SK-N-SH (cell line): ENCODE data around the gene SLN. TPM values are rescaled to one million over a fixed set of nuclear protein-coding genes. Genes with fewer than 3 reads are reported as not detected.

Experiments
- CTCF ChIA-PET: fragments of 300-600, 350-600 bp; formaldehyde crosslinking; extraction: SDS; loops from one replicate; lab custom pipeline; 2021; lab: Yijun Ruan, JAX
- POLR2A ChIA-PET: fragments of 350-600 bp; sonication (Branson Sonifier 250); formaldehyde crosslinking; extraction: SDS; loops from one replicate; lab custom pipeline; 2020; ENCODE audit warnings: antibody characterized with exemption, inconsistent platforms; lab: Yijun Ruan, JAX
- DNase-seq: peaks from one replicate; pipeline ENCODE4 v3.0.0; 2012
- H2AFZ ChIP-seq: fragments of 200-600 bp; sonication (generic); 2 replicates; pipeline ENCODE4 v1.8.1; 2016; ENCODE audit warnings: antibody characterized with exemption, mild to moderate bottlenecking, low read depth
- H3F3A ChIP-seq: fragments of 200-600 bp; sonication (generic); replicated peaks from 2 replicates; pipeline ENCODE3; 2016; ENCODE audit warnings: antibody characterized with exemption, mild to moderate bottlenecking; ENCODE audit not compliant: insufficient read depth
- H3K27ac ChIP-seq, 2 experiments: fragments of 200-500 bp in 1 of 2; fragments of 200-600 bp in 1 of 2; sonication (Bioruptor generic) in 1 of 2; sonication (generic), shearing (Covaris generic) in 1 of 2; 2 replicates each; pipeline versions ENCODE4 v1.5.1 to v1.6.1; 2014 to 2016; ENCODE audit warnings: low read depth in 2 of 2, inconsistent platforms in 1 of 2, low read length in 1 of 2, mild to moderate bottlenecking in 1 of 2, mixed read lengths in 1 of 2
- H3K27me3 ChIP-seq: fragments of 200-600 bp; sonication (generic), shearing (Covaris generic); 2 replicates; pipeline ENCODE4 v1.6.1; 2016; ENCODE audit warnings: mixed run types; ENCODE audit not compliant: insufficient read depth
- H3K36me3 ChIP-seq, 2 experiments: fragments of 200-500 bp in 1 of 2; fragments of 200-600 bp in 1 of 2; sonication (Bioruptor generic) in 1 of 2; sonication (generic) in 1 of 2; replicated peaks in 1 of 2; 2 replicates each; pipeline versions ENCODE3 to v1.5.1; 2014 to 2016; ENCODE audit warnings: low read length in 1 of 2, mild to moderate bottlenecking in 1 of 2; ENCODE audit not compliant: insufficient read depth in 2 of 2, control insufficient read depth in 1 of 2
- H3K4me1 ChIP-seq, 2 experiments: fragments of 200-500 bp in 1 of 2; fragments of 200-600 bp in 1 of 2; sonication (Bioruptor generic) in 1 of 2; sonication (generic), shearing (Covaris generic) in 1 of 2; 2 replicates each; pipeline versions ENCODE4 v1.5.1 to v1.6.1; 2014 to 2016; ENCODE audit warnings: low read depth in 1 of 2, low read length in 1 of 2, mixed run types in 1 of 2; ENCODE audit not compliant: insufficient read depth in 2 of 2, control insufficient read depth in 1 of 2
- H3K4me2 ChIP-seq: fragments of 200-600 bp; sonication (generic), shearing (Covaris generic); 2 replicates; pipeline ENCODE4 v1.6.1; 2017; ENCODE audit warnings: mixed run types
- H3K4me3 ChIP-seq, 2 experiments: fragments of 200-500 bp in 1 of 2; fragments of 200-600 bp in 1 of 2; sonication (Bioruptor generic) in 1 of 2; sonication (generic), shearing (Covaris generic) in 1 of 2; 2 replicates each; pipeline versions ENCODE4 v1.5.1 to v1.8.1; 2014 to 2016; ENCODE audit warnings: low read depth in 2 of 2, inconsistent platforms in 1 of 2, low read length in 1 of 2, mild to moderate bottlenecking in 1 of 2, mixed read lengths in 1 of 2, moderate library complexity in 1 of 2
- H3K79me2 ChIP-seq: fragments of 200-600 bp; sonication (generic); 2 replicates; pipeline ENCODE4 v1.8.1; 2017; ENCODE audit warnings: mild to moderate bottlenecking; ENCODE audit not compliant: insufficient read depth
- H3K9ac ChIP-seq: fragments of 200-600 bp; sonication (generic); 2 replicates; pipeline ENCODE4 v1.6.1; 2017; ENCODE audit warnings: mixed run types
- H3K9me2 ChIP-seq: fragments of 200-600 bp; sonication (generic); 2 replicates; pipeline ENCODE4 v1.6.1; 2017; ENCODE audit warnings: mixed run types
- H3K9me3 ChIP-seq: fragments of 200-600 bp; sonication (generic); 2 replicates; pipeline ENCODE4 v1.6.1; 2017; ENCODE audit warnings: mixed run types, mild to moderate bottlenecking, moderate library complexity
- H4K20me1 ChIP-seq: fragments of 200-600 bp; sonication (generic); 2 replicates; pipeline ENCODE4 v1.6.1; 2017; ENCODE audit warnings: mild to moderate bottlenecking, mixed run types; ENCODE audit not compliant: insufficient read depth
- TCF12 ChIP-seq: IDR thresholded peaks from 2 replicates; pipeline ENCODE4 v1.4.0; 2012
- polyA plus RNA-seq, 3 experiments: library from polyadenylated mRNA; depleted of rRNA; stranded (reverse); fragments of >200 nt; gene quantifications; 2 replicates each; pipeline ENCODE4 v1.2.3, GENCODE V29; 2012

SLN gene
- polyA plus RNA-seq, 1 of the 3 experiments (the other 2 are of a cell fraction) = not detected

DNA sequence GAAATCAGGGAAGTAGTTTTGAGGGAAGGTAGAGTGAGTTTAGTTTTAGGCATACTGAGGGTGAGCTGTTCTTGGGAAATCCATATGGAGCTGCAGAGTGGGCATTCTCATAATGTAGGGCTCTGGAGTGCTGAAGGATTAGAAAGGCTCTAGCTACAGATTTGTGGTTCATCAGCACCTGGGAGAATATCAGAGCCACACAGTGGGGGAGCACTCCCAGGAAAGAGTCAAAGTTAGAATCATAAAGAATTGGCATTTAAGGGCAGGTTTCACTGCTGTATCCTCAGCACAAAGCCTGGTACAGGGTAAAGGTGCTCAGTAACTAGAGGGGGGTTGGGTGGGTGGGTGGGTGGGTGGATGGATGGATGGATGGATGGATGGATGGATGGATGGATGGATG lies 52.5 kb downstream of the SLN start:
- no peak for TF ChIP-seq TCF12
- DNase-seq = no peak
- Histone ChIP-seq H3K36me3 (no peaks in the 10 kb centered on the region), H3K27ac (no peak overlapping the region), H3K4me3 (no peak overlapping the region), H3K9me3 (no peaks in the 10 kb centered on the region), H3K9me2 (no peaks in the 10 kb centered on the region), H4K20me1 (no peaks in the 10 kb centered on the region), H3K27me3 (peaks cover 17% of the 10 kb centered on the region; the same call in 1 of the 2 replicates), H3F3A (no peaks in the 10 kb centered on the region), H3K79me2 (no peaks in the 10 kb centered on the region), H3K4me1 (no peaks in the 10 kb centered on the region), H3K9ac (no peak overlapping the region), H3K4me2 (no peak overlapping the region), H2AFZ (no peak overlapping the region)
- ChIA-PET CTCF (no interaction called here), POLR2A (no interaction called here)

Other genes with a start within 250 kb of the SLN start
- 2.4 and 3.5 TPM in 2 replicates for gene ALKBH8, start 146.3 kb downstream of the SLN start, polyA plus RNA-seq (2012; rRNA removed)
- not detected in 2 replicates for gene ELMOD1, start 120.9 kb downstream of the SLN start, polyA plus RNA-seq (2012; rRNA removed)
- gene SLC35F2, start 146.7 kb upstream of the SLN start, polyA plus RNA-seq (2012; rRNA removed) = 12.4 and 14.3 TPM in 2 replicates
- gene RAB39A, start 216.4 kb upstream of the SLN start, polyA plus RNA-seq (2012; rRNA removed) = 0.18 and 0.36 TPM in 2 replicates